H1 (cell line): ENCODE measurements around the gene GPR65. TPM values are rescaled to one million over a fixed set of nuclear protein-coding genes. Genes with fewer than 3 reads are reported as not detected.
A peak's percentile ranks its signal among the peaks of the same experiment; 100 is the strongest.

Experiments
- CTCF ChIA-PET: fragments of 300-600 bp; sonication (Branson Sonifier 250); formaldehyde crosslinking; loops from one replicate; lab custom pipeline; 2021; ENCODE audit not compliant: partially characterized antibody; lab: Charles Lee
- POLR2A ChIA-PET: fragments of 300-600 bp; sonication (Branson Sonifier 250); formaldehyde crosslinking; loops from one replicate; lab custom pipeline; 2021; ENCODE audit warnings: inconsistent platforms; ENCODE audit not compliant: partially characterized antibody; lab: Charles Lee
- DNase-seq, 2 experiments: peaks; one replicate each; pipeline versions ENCODE4 v3.0.0 to v3.0.0-alpha.2; 2010 to 2022; ENCODE audit warnings: low spot score in 2 of 2, low read depth in 1 of 2, mixed read lengths in 1 of 2
- FAIRE-seq: peaks from 2 replicates; lab custom pipeline; 2011; peaks lifted over from hg19 to GRCh38; lab: Jason Lieb, UNC
- H2AFZ ChIP-seq: 2 replicates; pipeline ENCODE4 v1.8.1; 2012; ENCODE audit warnings: low read length, inconsistent platforms
- H2AK5ac ChIP-seq: 2 replicates; pipeline ENCODE4 v1.6.1; 2013; ENCODE audit warnings: low read depth, low read length
- H2BK120ac ChIP-seq: replicated peaks from 2 replicates; pipeline ENCODE3; 2013; ENCODE audit warnings: low read depth, low read length, inconsistent platforms
- H2BK12ac ChIP-seq: 2 replicates; pipeline ENCODE4 v1.6.1; 2013; ENCODE audit warnings: low read depth, low read length
- H2BK15ac ChIP-seq: 2 replicates; pipeline ENCODE4 v1.6.1; 2013; ENCODE audit warnings: low read length
- H2BK20ac ChIP-seq: 2 replicates; pipeline ENCODE4 v1.6.1; 2013; ENCODE audit warnings: low read length
- H2BK5ac ChIP-seq: 2 replicates; pipeline ENCODE4 v1.6.1; 2013; ENCODE audit warnings: low read depth, low read length
- H3K14ac ChIP-seq: 2 replicates; pipeline ENCODE4 v1.6.1; 2013; ENCODE audit warnings: inconsistent platforms; ENCODE audit not compliant: insufficient read length
- H3K18ac ChIP-seq: 2 replicates; pipeline ENCODE4 v1.6.1; 2013; ENCODE audit warnings: low read length; ENCODE audit errors: extremely low read depth
- H3K23ac ChIP-seq: 2 replicates; pipeline ENCODE4 v1.6.1; 2013; ENCODE audit warnings: inconsistent platforms; ENCODE audit not compliant: insufficient read length
- H3K23me2 ChIP-seq: 2 replicates; pipeline ENCODE4 v1.6.1; 2013; ENCODE audit warnings: low read depth, low read length
- H3K27ac ChIP-seq: 2 replicates; pipeline ENCODE4 v1.6.1; 2011; ENCODE audit warnings: low read depth, low read length, inconsistent platforms
- H3K27me3 ChIP-seq, 4 experiments: replicated peaks in 1 of 4; 1 replicate in 1 of 4; 2 replicates in 3 of 4; pipeline versions ENCODE4 v1.6.1 to v1.8.1; 2011 to 2013; ENCODE audit warnings: low read length in 3 of 4, mild to moderate bottlenecking in 3 of 4, inconsistent platforms in 2 of 4, mixed read lengths in 2 of 4, moderate library complexity in 1 of 4; ENCODE audit not compliant: control insufficient read depth in 3 of 4, insufficient read depth in 3 of 4; ENCODE audit errors: extremely low read depth in 1 of 4
- H3K36me3 ChIP-seq, 4 experiments: 2 replicates each; pipeline versions ENCODE4 v1.6.1 to v1.8.1; 2011 to 2013; ENCODE audit warnings: mild to moderate bottlenecking in 4 of 4, low read length in 3 of 4, moderate library complexity in 2 of 4, control low read depth in 1 of 4, inconsistent platforms in 1 of 4; ENCODE audit not compliant: insufficient read depth in 4 of 4, control insufficient read depth in 2 of 4
- H3K4ac ChIP-seq: replicated peaks from 2 replicates; pipeline ENCODE3; 2013; ENCODE audit warnings: low read length, low read depth, mixed read lengths, inconsistent platforms; ENCODE audit not compliant: insufficient read length
- H3K4me1 ChIP-seq, 4 experiments: replicated peaks in 1 of 4; 1 replicate in 1 of 4; 2 replicates in 3 of 4; pipeline versions ENCODE4 v1.6.1 to v1.8.1; 2011 to 2013; ENCODE audit warnings: low read length in 3 of 4, inconsistent platforms in 2 of 4, mixed read lengths in 1 of 4; ENCODE audit not compliant: insufficient read depth in 4 of 4, control insufficient read depth in 3 of 4
- H3K4me2 ChIP-seq, 2 experiments: 2 replicates each; pipeline versions ENCODE4 v1.6.1 to v1.8.1; 2011 to 2013; ENCODE audit warnings: low read depth in 2 of 2, low read length in 2 of 2, control low read depth in 1 of 2, inconsistent platforms in 1 of 2, mild to moderate bottlenecking in 1 of 2; ENCODE audit not compliant: insufficient read depth in 1 of 2
- H3K4me3 ChIP-seq, 4 experiments: fragments of 200-600, 300-600 bp in 1 of 4; sonication (generic), shearing (Covaris generic), sonication (Bioruptor Twin) in 1 of 4; 2 replicates each; pipeline versions ENCODE4 v1.5.1 to v1.8.1; 2011 to 2016; ENCODE audit warnings: low read length in 4 of 4, low read depth in 3 of 4, control low read depth in 2 of 4, inconsistent platforms in 2 of 4, mild to moderate bottlenecking in 2 of 4, mixed read lengths in 1 of 4, moderate library complexity in 1 of 4; ENCODE audit not compliant: insufficient read depth in 2 of 4; ENCODE audit errors: extremely low read depth in 1 of 4
- H3K56ac ChIP-seq: replicated peaks from 2 replicates; pipeline ENCODE3; 2013; ENCODE audit warnings: low read depth, mild to moderate bottlenecking, mixed read lengths, low read length, inconsistent platforms; ENCODE audit not compliant: insufficient read length
- H3K79me1 ChIP-seq: 2 replicates; pipeline ENCODE4 v1.6.1; 2013; ENCODE audit warnings: low read depth, low read length, control low read depth
- H3K79me2 ChIP-seq, 2 experiments: 2 replicates each; pipeline versions ENCODE4 v1.6.1 to v1.8.1; 2012 to 2013; ENCODE audit warnings: low read length in 2 of 2, mild to moderate bottlenecking in 2 of 2, inconsistent platforms in 1 of 2; ENCODE audit not compliant: insufficient read depth in 2 of 2, control insufficient read depth in 1 of 2
- H3K9ac ChIP-seq, 4 experiments: replicated peaks in 1 of 4; 1 replicate in 1 of 4; 2 replicates in 3 of 4; pipeline versions ENCODE4 v1.6.1 to v1.8.1; 2011 to 2013; ENCODE audit warnings: low read depth in 3 of 4, low read length in 3 of 4, control low read depth in 2 of 4, mild to moderate bottlenecking in 2 of 4, moderate library complexity in 2 of 4, inconsistent platforms in 1 of 4; ENCODE audit errors: extremely low read depth in 1 of 4
- H3K9me3 ChIP-seq, 2 experiments: 2 replicates each; pipeline versions ENCODE4 v1.6.1 to v1.8.1; 2012 to 2013; ENCODE audit warnings: mild to moderate bottlenecking in 2 of 2, moderate library complexity in 2 of 2, control low read depth in 1 of 2, inconsistent platforms in 1 of 2, low read depth in 1 of 2, low read length in 1 of 2, mixed read lengths in 1 of 2; ENCODE audit not compliant: insufficient read depth in 2 of 2
- H4K20me1 ChIP-seq, 2 experiments: replicated peaks in 1 of 2; 2 replicates each; pipeline versions ENCODE3 to v1.8.1; 2011 to 2013; ENCODE audit warnings: inconsistent platforms in 2 of 2, low read length in 2 of 2, mild to moderate bottlenecking in 1 of 2; ENCODE audit not compliant: insufficient read depth in 2 of 2, control insufficient read depth in 1 of 2
- H4K5ac ChIP-seq: 2 replicates; pipeline ENCODE4 v1.6.1; 2013; ENCODE audit warnings: low read length, low read depth, mixed read lengths, inconsistent platforms; ENCODE audit not compliant: insufficient read length
- H4K8ac ChIP-seq: 2 replicates; pipeline ENCODE4 v1.8.0; 2013; ENCODE audit warnings: mild to moderate bottlenecking, moderate library complexity, low read length, inconsistent platforms; ENCODE audit not compliant: insufficient read depth; ENCODE audit errors: extremely low read depth
- H4K91ac ChIP-seq: replicated peaks from 2 replicates; pipeline ENCODE3; 2013; ENCODE audit warnings: low read length, mixed read lengths, inconsistent platforms; ENCODE audit not compliant: insufficient read length
- BRCA1 ChIP-seq: IDR thresholded peaks from 2 replicates; pipeline ENCODE4 v1.6.1; 2012; ENCODE audit warnings: low read depth, low read length, improper control_type of control experiment
- CBX5 ChIP-seq: fragments of 300-800, 300-1000 bp; sonication (generic); IDR thresholded peaks from 2 replicates; pipeline ENCODE4 v1.7.1; 2016; ENCODE audit warnings: antibody characterized with exemption, low read length, low read depth
- EGR1 ChIP-seq: IDR thresholded peaks from 2 replicates; pipeline ENCODE4 v1.6.1; 2011; ENCODE audit warnings: low read depth, low read length, borderline replicate concordance
- EZH2 ChIP-seq: fragments of 200-600 bp; sonication (generic); IDR thresholded peaks from 2 replicates; pipeline ENCODE4 v1.7.1; 2012; ENCODE audit warnings: low read depth, mild to moderate bottlenecking, moderate library complexity, low read length, inconsistent platforms; ENCODE audit not compliant: severe bottlenecking
- JUND ChIP-seq: IDR thresholded peaks from 2 replicates; pipeline ENCODE4 v1.6.1; 2011; ENCODE audit warnings: mild to moderate bottlenecking, improper control_type of control experiment, low read length
- MAFK ChIP-seq: IDR thresholded peaks from 2 replicates; pipeline ENCODE4 v1.6.1; 2012; ENCODE audit warnings: low read depth, mild to moderate bottlenecking, improper control_type of control experiment, low read length
- POLR2A ChIP-seq, 2 experiments: IDR thresholded peaks; 1 replicate in 1 of 2; 2 replicates in 1 of 2; pipeline ENCODE4 v1.6.1; 2011; ENCODE audit warnings: low read depth in 2 of 2, low read length in 2 of 2, mild to moderate bottlenecking in 2 of 2; ENCODE audit errors: control extremely low read depth in 1 of 2
- SP1 ChIP-seq: IDR thresholded peaks from 2 replicates; pipeline ENCODE4 v1.6.1; 2011; ENCODE audit warnings: low read depth, low read length
- WGBS, 2 experiments: shearing (Covaris generic) in 1 of 2; methylation state at CpG; one replicate each; pipeline versions ENCODE4 v1.1.6 to v1.1.7; 2013 to 2015; ENCODE audit warnings: low lambda C conversion rate in 2 of 2, mixed read lengths in 2 of 2, inconsistent platforms in 1 of 2, low coverage in 1 of 2, missing lambda C conversion rate in 1 of 2; ENCODE audit not compliant: insufficient replicate concordance in 2 of 2, insufficient coverage in 1 of 2, insufficient read length in 1 of 2; ENCODE audit errors: extremely low coverage in 1 of 2, missing lambda C conversion rate in 1 of 2; 5-methylcytosine and 5-hydroxymethylcytosine counted together
- polyA plus RNA-seq, 7 experiments: library from polyadenylated mRNA; depleted of rRNA in 3 of 7; stranded (reverse) in 5 of 7; unstranded in 2 of 7; fragments of >200 nt in 5 of 7; fragments of 200-250 nt in 2 of 7; gene quantifications; 1 replicate in 5 of 7; 2 replicates in 1 of 7; 4 replicates in 1 of 7; pipeline versions ENCODE4 v1.2.1 to v1.2.3, GENCODE V29; 2011 to 2013; ENCODE audit warnings: missing spikeins in 2 of 7, mixed read lengths in 2 of 7
- total RNA-seq: library from RNA; stranded (reverse); fragmentation: NEBNext Ultra II Directional; extraction: Animal tissue kit (Norgen Biotek cat#: 25700); gene quantifications from 2 replicates; pipeline ENCODE4 v1.2.1, GENCODE V29; 2021

GPR65 gene
- total and polyA plus RNA-seq, 2 of the 8 experiments (the other 6 are each of a cell fraction or from before 2014, with no cell fraction given), result not detected

GRCh38 chr14:88002421-88003075, 2.4 kb upstream of the GPR65 start:
- no peak for DNase-seq
- no peaks in the 10 kb centered on the region for H3K9me3 ChIP-seq
- 85% methylated on average over 4 of the region's 4 CpGs; no CpG with 5 or more reads in 1 of the 2 experiments for WGBS, 2 experiments
- H2BK120ac ChIP-seq, result no peak overlapping the region
- H3K23ac ChIP-seq, result no peak overlapping the region
- no peaks in the 10 kb centered on the region for H4K20me1 ChIP-seq
- H3K4ac ChIP-seq, result no peak overlapping the region
- ChIA-PET POLR2A (interaction anchor here (2.8 kb wide), 1 partner anchor 10 kb away, joined by 7 read pairs; the partner anchor contains the start of gene GALC), CTCF (interaction anchor here (0.9 to 2.2 kb wide), 3 partner anchors 11 to 58 kb away, joined by 3 to 8 read pairs (median 5); no protein-coding TSS in a partner anchor)
- H3K23me2 ChIP-seq, result no peaks in the 10 kb centered on the region
- no peak overlapping the region for H3K14ac ChIP-seq
- H3K4me2 ChIP-seq, result no peak overlapping the region
- no peaks in the 10 kb centered on the region for H3K27me3 ChIP-seq
- H4K91ac ChIP-seq, result no peak overlapping the region
- no peak overlapping the region for H3K9ac ChIP-seq
- no peak overlapping the region for H2BK12ac ChIP-seq
- no peak overlapping the region for H3K18ac ChIP-seq
- FAIRE-seq, result no peak
- H3K27ac ChIP-seq, result no peak overlapping the region; the same call in 1 of the 2 replicates
- no peak for TF ChIP-seq POLR2A (IDR thresholded peaks at IDR 0.05; ENCODE audit: control extremely low read depth in 1 of 2, low read depth in 2 of 2, low read length in 2 of 2)
- TF ChIP-seq CBX5, result no peak
- TF ChIP-seq EZH2, result no peak
- no peak for TF ChIP-seq JUND
- TF ChIP-seq MAFK, result no peak
- no peak for TF ChIP-seq EGR1
- no peak for TF ChIP-seq BRCA1
- TF ChIP-seq SP1, result no peak
- H2BK15ac ChIP-seq, result no peak overlapping the region
- H2BK5ac ChIP-seq, result no peak overlapping the region
- H3K4me1 ChIP-seq, result no peaks in the 10 kb centered on the region
- no peak overlapping the region for H3K4me3 ChIP-seq
- no peaks in the 10 kb centered on the region for H3K79me2 ChIP-seq
- H3K56ac ChIP-seq, result no peak overlapping the region
- no peak overlapping the region for H4K8ac ChIP-seq
- H3K36me3 ChIP-seq, result no peaks in the 10 kb centered on the region
- H2AK5ac ChIP-seq, result no peak overlapping the region
- H2AFZ ChIP-seq, result peak overlapping the region; percentile 60
- H2BK20ac ChIP-seq, result no peak overlapping the region
- no peaks in the 10 kb centered on the region for H3K79me1 ChIP-seq
- H4K5ac ChIP-seq, result no peak overlapping the region
